ENCODE data around the gene C2CD4A.

GRCh38 chr15:62060896-62061280 lies 5.9 kb upstream of the C2CD4A start:
- no peak for TF ChIP-seq HMGXB4 (CRISPR knock-in tag; IDR thresholded peaks at IDR 0.05)
- no peak for TF ChIP-seq POLR2A (conservative IDR thresholded peaks at IDR 0.05)
- TF ChIP-seq ZNF282 (CRISPR knock-in tag; IDR thresholded peaks at IDR 0.05): no peak
- no peak for TF ChIP-seq PRDM10 (IDR thresholded peaks at IDR 0.05; ENCODE audit: partially characterized antibody)
- no peak for TF ChIP-seq CTCF (IDR thresholded peaks at IDR 0.05 in 2 of 3, conservative IDR thresholded peaks at IDR 0.05 in 1 of 3; ENCODE audit: insufficient read depth in 2 of 3, low read depth in 1 of 3, low read length in 3 of 3)
- no peak for TF ChIP-seq ZNF274 (IDR thresholded peaks at IDR 0.05; ENCODE audit: borderline replicate concordance, low read depth, low read length)

Measured in K562 (cell line).